Pons (tissue), 1 donor: ENCODE data around the gene ANGPT4.
"Not testable (repeated sequence)": the region's sequence is repeated elsewhere in the genome, so short reads cannot be mapped to it uniquely, and the experiment has no call there.

Source experiments
- DNase-seq: peaks from one replicate; pipeline ENCODE4 v3.0.0-alpha.2; 2016; ENCODE audit warnings: low spot score

ANGPT4 gene

DNA sequence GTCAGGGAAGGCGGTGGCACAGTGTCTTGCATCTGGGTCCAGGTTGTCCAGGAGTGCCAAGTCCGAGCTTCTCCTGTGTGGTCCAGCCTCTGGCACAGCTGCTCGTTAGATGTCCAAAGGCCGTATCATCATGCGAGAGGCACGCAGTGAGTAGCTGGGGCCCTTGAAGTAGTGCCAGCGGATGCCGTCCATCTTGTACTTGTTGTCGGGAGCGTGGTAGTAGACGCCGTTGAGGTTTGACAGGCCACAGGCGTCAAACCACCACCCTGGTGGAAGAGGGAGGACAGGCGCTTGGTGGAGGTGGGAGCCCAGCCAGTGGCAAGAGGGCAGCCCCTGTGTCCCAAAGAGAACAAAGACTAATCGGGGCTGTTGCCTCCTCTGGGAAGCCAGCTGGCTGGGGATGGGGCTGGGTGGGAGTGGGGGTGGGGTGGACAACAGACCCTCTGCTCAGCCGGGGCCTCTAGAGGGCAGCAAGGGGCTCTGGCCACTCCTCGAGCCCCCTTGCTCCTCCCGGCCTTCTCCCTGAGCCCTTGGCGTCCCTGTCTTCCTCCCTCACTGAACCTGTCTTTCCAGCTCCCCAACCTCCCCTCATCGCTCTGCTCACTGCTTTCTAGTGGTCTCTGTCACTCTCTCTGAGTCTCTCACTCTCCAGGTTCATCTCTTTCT is 43.1 kb downstream of the ANGPT4 start:
- no peak for DNase-seq

DNA sequence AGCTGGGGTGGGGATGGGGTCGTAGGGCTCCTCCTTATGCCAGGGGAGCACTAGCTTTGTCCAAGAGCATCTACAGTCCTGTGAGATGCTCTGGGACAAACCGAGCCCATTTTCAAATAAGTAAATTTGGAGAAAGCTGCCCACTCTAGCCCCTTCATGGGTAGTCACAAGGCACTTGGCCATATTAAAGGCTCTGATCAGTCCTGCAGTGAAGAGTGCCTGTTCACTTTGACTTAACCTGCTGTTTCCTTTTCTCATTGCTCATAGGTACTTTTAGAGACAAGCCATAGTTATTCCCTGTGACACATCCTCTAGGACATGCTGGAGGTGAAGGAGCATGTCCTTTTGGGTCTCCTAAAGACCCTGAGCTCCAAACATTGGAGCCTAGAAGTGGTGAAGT is 44.2 kb downstream of the ANGPT4 start:
- DNase-seq: no peak

DNA sequence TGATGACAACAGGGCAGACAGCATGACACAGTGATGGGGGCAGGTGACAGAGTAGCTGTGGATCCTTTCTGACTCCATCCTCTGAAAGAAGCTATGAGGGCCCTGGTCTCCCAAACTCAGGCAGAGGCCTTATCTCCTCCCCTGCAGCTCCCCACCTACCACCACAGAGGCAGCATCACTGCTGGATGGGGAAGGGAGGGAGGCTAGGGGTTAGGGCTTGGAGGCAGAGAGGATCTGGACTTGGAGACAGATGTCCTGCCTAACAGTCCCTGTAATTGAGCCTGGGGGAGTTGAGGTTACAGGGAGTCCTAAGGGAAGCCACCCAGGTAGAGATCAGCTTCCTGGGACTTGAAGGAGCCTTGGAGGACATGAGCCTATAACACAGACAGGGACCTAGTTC is 44.7 kb downstream of the ANGPT4 start:
- DNase-seq: no peak

DNA sequence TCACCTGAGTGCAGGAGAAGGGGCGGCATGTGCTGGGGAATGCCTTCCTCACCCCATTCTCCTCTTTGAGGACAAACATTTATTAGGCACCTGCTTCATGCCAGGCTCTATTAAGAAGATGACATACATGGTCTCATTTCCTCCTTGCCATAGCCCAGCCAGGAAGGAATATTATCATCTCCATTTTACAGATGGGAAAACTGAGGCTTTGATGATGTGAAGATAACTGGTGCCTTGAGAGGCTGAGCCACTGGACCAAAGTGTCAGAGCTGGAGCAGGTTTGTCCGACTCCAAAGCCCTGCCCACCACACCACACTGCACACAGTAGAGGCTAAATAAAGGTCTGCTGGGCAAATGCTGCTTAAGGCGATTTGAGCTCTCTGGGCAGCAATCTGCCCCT is 45.4 kb downstream of the ANGPT4 start:
- no peak for DNase-seq

DNA sequence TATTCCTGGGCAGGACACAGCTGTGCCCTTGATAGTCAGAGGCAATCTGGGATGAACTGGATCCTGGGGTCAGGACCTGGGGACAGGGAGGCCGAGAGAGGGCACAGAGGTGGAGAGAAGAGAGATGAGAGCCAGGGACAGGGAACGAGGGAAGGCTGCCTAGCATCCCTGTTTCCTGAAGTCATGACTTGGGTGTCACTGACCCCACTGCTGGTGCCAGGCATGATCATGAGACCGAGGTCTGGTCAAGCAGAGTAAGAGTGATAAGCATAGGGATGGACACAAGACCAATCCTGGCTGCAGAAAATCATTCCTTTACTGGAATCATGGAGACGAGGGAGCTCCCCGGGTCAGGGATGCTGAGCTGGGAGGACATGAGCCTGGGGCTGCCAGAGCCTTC is 46.5 kb downstream of the ANGPT4 start:
- DNase-seq: no peak

DNA sequence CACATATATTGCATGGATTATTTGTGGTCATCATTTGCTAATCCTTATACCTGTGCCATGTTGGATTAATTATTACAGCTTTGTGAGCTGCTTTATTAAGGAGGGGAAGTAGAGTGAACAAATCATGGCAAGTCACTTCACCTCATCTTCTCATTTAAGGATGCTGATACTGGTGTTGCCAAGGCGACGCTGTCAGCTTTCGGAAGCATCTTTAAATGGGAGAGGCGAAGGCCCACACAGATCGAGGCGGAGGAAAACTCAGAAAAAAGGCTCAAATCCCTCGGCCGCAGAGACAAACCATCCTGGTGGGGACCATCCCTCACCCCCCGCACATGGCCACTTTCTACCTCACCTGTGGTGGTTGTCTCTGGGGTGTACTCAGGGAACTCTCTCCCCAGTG is 47.9 kb downstream of the ANGPT4 start:
- no peak for DNase-seq

DNA sequence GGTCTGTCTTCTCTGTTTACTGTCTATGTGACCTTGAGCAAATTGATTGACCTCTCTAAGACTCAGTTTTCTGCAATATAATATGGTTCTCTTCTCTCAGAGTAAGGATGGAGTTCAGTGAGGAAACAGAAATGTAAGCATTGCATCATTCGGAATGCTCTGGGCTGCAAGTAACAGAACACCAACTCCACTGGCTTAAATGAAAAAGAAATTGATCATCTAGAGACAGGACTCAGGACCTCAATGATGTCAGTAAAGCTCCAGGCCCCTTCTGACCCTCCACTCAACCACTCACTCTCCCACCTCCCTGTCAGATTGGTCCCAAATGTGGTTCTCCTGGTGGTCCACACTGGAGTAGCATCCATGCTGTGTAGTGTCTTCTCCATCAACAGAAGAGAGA is 50.7 kb downstream of the ANGPT4 start:
- no peak for DNase-seq

DNA sequence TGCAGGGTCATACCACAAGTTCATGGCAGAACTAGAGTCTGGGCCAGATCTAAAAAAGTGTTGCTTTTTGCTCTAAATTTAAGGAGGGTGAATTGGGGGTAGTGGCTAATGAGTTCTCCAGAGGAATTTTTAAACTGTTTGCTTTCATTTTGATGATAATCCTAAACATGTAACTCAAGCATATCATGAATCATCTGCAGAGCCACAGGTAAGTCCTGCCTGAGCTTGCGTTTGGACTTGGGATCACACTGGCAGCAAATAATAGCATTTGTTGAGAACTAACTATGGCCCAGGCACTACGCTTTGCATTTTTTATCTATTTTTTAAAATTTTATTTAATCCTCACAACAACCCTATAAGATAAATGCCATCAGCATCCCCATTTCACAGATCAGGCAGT is 55.2 kb downstream of the ANGPT4 start:
- no peak for DNase-seq

DNA sequence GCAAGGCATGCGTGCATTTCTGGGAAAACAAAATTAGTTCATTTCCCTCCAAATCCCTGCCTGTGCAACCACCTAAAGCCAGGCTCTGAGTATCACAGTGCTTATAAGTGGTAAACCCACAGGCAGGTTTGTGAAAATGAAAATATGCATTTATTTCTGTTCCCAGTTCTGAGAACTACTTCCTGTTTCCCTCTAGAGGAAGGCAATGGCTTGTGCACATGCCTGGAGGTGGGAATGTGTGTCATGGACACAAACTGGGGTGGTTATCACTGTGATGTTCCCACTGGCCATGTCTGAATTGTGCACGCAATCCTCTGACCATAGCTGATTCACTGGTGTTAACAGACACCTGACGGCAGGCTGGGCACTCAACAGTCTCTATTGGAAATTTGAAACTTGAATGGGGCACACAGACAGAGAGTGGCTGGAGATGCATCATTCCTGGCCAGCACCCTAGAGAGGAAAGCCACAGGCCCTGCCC is 56.3 kb downstream of the ANGPT4 start:
- no peak for DNase-seq

DNA sequence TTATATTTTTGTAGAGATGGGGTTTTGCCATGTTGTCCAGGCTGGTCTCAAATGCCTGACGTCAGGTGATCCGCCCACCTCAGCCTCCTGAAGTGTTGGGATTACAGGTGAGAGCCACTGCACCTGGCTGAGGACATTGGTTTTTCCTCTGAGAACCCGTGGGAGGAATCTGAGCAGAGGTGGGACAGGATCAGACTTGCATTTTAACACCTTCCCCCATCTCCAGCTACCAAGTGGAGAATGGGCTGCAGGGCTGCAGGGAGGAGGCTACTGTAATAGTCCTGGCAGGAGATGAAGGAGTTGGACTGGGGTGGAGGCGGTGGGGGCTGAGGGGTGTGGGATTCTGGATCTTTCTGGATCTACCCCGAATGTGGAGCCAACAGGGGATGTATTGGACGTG is 58.1 kb downstream of the ANGPT4 start:
- DNase-seq: no peak

DNA sequence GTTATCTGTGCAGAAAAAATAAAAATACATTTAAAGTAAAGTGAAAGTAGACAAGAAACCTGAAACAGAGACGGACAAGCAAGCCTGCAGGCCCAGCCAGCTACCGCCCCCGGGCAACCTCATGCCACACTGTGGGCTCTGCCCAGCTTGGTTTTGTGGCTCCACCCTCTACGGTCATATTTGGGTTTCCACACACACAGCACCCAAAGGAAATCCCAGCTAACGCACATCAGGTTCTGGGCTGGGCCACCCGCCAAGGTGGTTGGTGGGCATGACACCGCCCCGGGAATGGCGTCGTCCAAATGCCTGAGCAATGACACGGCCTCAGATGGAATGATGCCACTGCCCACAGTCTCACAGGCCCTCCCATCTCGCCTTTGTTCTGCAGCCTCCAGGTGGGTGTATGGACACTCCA is 59.8 kb downstream of the ANGPT4 start:
- no peak for DNase-seq

DNA sequence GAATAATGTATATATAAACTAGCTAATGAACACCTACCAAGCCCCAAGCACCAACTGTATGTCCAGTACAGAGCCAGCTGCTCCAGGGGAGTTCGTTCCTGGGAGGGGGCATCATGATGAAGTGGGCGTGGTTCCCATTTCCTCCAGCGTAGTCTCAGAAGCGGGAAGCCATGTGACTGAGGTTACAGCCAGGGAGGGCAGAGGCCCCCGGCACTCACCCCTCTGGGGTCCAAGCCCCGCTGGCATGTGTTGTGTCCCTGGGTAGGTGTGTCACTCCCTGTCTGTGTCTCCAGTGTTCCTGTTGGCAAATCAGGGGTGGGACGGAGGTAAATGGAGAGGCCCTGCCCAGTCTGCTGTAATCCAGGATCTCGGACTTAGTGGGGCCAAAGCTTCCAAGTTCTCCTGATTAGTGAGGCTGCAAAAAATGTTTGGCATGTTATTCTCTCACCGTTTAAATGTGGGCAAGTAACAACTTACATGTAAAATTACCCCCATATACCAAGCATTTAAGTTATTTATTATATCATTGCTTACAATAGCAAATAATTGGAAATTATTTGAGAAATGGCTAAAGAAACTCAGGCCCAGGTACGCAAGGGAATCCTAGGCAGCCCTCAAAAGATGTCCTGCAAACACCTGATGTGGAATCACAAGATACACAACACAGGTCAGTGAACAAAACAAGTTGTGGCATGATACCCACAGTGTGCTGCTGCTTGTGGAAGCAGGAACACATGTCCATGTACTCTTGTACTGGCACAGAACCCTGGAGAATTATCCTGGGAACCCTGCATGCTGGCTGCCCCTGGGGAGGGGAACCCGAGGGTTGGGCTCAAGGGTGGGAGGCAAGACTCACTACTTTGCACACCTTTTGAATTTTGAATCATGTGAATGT is 60.4 kb downstream of the ANGPT4 start:
- no peak for DNase-seq

DNA sequence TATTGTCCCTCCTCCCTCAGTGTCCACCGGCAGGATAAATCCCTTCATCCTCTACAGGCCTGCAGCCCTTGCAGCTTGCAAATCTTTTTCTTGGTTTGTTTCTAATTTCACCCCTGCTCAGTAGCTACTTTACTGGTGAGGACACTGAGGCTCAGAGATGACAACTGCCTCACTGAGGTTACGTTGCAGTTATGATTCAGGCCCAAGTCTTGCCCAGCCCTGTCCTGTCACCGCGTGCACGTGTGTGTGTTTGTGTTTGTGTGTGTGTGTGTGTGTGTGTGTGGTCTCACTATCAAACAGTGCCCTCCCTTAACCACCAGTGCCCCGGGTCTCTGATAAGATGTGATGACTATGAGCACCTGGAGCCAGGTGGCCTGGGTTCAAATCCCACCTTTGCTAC is 61.5 kb downstream of the ANGPT4 start:
- no peak for DNase-seq

DNA sequence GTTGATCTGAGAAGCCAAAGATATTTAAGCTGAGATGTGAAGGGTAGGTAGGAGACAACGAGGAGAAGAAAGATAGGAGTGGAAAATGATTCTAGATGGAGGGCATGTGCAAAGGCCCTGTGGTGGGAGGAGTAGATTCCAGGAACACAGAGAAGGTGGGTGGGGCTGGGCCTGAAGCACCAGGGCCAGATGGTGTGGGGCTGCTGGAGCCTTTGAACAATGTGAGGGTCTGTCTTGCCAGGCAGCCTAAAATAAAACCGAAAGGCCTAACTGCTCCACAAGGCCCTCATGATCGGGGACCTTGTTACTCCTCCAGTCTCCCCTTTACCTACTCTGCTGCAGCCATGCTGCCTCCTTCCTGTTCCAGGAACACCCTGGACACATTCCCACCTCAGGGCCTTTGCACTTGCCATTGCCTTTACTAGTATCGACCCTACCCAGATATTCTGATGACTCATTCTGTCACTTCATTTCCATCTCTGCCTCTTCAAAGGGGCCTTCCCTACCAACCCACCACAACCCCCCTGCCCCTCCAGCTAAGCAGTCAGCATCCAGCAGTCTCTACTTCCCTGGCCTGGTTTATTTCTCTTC is 62.6 kb downstream of the ANGPT4 start:
- DNase-seq: no peak

DNA sequence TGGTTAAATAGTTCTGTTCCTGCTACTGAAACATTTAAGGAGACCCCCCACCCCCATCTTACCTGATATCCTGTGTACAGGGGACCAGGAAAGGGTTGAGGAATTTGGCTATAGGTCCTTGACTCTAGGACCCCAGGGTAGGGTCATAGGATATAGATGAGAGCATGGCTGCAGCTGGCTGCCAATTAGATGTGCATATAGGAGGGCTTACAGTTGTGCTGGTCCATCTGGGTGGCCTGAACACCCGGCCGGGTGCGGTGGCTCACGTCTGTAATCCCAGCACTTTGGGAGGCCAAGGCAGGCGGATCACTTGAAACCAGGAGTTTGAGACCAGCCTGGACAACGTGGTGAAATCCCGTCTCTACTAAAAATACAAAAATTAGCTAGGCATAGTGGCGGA is 67.4 kb downstream of the ANGPT4 start:
- DNase-seq: not testable (repeated sequence)

DNA sequence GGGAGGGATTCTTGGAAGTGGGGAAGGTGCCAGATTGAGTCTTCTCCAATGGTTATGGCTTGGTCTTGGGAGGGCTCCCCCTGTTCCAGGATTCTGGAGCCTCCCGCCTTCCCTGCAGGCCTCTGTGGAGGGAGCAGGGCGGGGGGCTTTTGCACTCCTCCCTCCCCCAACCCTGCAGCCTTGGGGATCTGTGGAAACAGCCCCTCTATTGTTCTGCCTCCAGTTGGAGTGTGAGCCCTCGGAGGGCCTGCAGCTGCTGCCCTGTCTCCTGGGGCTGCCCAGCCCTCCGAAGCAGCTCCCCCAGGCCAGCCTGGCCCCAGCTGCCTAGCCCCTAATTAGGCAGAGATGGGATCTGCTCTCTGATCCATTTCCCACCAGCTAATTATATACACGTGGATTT is 67.9 kb downstream of the ANGPT4 start:
- DNase-seq: no peak

DNA sequence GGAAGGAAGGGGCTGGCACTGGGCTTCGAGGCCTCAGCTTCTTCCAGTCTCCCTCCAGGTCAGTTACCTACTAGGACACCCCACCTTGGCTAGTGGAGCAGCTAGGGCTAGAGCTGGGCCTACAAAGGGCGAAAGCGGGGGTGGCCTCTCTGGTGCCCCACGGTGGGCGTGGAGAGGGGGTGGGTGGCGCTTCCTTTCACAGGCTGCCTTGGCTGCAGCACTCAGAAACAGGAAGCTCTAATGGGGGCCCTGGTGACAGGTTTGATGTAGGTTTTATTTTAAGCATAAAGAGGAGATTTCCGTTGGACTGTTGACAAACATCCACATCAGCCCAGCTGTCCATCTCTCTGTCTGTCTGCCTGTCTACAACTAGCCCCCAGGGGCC is 69.2 kb downstream of the ANGPT4 start:
- DNase-seq: no peak

DNA sequence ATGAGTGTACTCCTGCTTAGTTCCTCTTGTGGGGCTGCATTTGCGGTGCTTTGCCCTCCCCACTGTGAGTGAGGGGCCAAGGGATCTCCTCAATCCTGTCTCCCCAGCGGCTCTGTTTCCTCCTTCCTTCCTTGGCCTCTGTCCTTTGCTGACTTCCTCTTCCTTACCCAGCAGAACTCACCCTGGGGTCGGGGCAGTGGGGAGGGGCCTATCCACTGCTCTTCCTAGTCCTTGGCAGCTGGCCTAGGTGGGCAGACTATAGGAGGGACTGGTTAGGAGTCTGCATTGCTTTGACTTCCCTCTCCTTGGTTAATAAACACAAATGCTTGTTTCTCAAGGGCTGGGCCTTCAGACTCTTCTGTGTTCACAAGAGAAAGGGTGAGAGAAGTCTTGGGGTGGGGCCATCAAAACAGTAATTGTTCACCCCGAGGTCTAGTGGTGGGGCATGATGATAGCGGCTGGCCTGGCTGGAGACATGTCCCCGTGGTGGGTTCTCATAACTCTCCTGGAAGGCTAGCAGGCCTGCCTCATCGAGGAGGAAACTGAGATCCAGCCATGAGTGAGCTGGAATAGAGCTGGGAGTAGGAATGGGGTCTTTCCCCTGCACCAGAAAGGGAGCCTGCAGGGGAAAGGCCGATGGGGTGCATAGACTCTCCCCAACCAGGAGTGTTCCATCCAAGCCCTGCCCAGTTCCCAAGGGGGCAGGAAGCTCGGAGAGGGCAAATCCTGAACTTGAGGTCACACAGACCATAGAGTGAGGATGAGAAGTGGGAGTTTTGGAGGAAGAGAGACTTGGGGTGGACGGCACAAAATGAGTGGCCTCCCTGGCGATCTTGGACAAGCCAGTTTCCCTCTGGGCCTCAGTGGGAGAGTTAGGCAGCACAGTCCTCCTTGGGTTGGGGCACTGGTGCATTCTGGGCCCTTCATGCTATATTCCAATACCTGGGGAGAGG is 69.9 kb downstream of the ANGPT4 start:
- DNase-seq: no peak

DNA sequence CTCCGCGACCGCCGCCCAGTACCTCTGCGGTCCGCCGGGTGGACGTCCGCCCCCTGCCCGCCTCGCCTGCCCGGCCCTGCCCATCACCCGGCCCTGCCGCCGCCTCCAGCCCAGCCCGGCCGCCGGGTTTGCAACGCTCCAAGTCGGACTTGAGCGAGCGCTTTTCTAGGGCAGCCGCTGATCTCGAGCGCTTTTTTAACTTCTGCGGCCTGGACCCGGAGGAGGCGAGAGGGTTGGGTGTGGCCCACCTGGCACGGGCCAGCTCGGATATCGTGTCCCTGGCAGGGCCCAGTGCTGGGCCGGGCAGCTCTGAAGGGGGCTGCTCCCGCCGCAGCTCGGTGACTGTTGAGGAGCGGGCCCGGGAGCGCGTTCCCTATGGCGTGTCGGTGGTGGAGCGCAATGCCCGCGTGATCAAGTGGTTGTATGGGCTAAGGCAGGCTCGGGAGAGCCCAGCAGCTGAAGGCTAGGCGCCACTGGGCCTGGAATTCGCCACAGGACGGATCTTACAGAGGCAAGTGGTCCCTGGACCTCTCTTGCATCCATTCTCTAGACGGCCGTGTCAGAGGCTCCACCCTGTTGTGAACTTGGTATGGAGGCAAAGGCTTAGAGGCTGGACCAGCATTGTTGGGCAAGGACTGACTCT is 70.8 kb downstream of the ANGPT4 start:
- DNase-seq: no peak

DNA sequence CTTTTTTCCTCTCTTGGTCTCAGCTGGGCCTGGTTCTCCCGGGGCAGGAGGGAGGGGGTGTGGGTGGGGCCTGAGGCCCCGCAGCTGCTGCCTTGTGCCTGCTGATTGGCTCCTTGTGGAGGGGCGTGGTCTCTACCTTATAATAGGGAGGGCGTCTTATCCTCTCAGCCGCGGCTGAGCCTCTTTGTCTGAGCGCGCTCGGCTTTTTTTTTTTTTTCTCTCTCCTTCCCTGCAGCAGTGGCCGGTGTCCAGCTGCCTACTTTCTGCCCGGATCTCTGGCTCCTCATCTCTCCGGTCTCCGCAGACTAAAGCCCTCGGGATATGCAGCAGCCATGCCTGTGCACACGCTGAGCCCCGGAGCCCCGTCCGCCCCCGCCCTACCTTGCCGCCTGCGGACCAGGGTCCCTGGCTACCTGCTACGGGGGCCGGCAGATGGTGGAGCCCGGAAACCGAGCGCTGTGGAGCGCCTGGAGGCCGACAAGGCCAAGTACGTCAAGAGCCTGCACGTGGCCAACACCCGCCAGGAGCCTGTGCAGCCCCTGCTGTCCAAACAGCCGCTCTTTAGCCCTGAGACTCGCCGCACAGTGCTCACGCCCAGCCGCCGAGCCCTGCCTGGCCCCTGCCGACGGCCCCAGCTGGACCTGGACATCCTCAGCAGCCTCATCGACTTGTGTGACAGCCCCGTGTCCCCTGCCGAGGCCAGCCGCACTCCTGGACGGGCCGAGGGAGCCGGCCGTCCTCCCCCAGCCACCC is 71.5 kb downstream of the ANGPT4 start:
- DNase-seq: peak; percentile 87

DNA sequence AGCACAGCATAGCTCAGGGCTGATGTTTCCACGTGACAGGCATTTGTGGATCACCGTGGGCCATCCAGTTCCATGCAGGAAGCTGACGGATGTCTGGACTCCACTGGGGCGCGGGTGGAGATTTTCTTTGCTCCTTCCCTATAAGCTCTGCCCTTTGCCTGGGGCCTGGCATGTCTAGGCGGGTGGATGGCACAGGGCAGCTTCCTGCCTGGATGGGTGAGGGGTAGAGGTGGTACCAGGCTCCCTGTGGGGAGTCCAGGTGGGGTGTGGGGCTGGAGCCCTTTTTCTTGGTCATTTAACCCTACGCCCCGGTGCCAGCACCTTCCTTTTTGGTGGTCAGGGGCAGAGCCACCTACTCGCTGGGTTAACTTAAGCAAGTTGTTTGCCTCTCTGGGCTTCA is 72.2 kb downstream of the ANGPT4 start:
- no peak for DNase-seq
